Non-pigmented ciliary epithelial cell (primary cell): ENCODE measurements around the gene KAZN.
A peak's percentile ranks its signal among the peaks of the same experiment; 100 is the strongest.
"Not testable (repeated sequence)": the region's sequence is repeated elsewhere in the genome, so short reads cannot be mapped to it uniquely, and the experiment has no call there.

Source experiments
- DNase-seq: peaks from one replicate; pipeline ENCODE4 v3.0.0-alpha.2; 2010; ENCODE audit warnings: low read depth

KAZN gene

GRCh38 chr1:14958249-14959058, 360.0 kb downstream of the KAZN start:
- no peak for DNase-seq

GRCh38 chr1:14959059-14959694, 360.7 kb downstream of the KAZN start:
- no peak for DNase-seq

- no peak for DNase-seq
Observed at GRCh38 chr1:14961661-14962267, 363.3 kb downstream of the KAZN start.

- no peak for DNase-seq
Observed at GRCh38 chr1:14962407-14962806, 363.9 kb downstream of the KAZN start.

GRCh38 chr1:14963791-14964710, 365.6 kb downstream of the KAZN start:
- DNase-seq = not testable (repeated sequence)

- DNase-seq = no peak
Observed at GRCh38 chr1:14964711-14965055, 366.2 kb downstream of the KAZN start.

GRCh38 chr1:14968251-14968851, 369.9 kb downstream of the KAZN start:
- peak; percentile 62 for DNase-seq

GRCh38 chr1:14969006-14969405, 370.5 kb downstream of the KAZN start:
- DNase-seq = no peak

- DNase-seq = peak; percentile 78
Observed at GRCh38 chr1:14970115-14970798, 371.8 kb downstream of the KAZN start.

- no peak for DNase-seq
Observed at GRCh38 chr1:14970799-14971141, 372.3 kb downstream of the KAZN start.

- DNase-seq = no peak
Observed at GRCh38 chr1:14971221-14971620, 372.7 kb downstream of the KAZN start.

- DNase-seq = no peak
Observed at GRCh38 chr1:14972107-14972506, 373.6 kb downstream of the KAZN start.

GRCh38 chr1:14973773-14974172, 375.3 kb downstream of the KAZN start:
- no peak for DNase-seq

GRCh38 chr1:14974361-14974760, 375.9 kb downstream of the KAZN start:
- DNase-seq = no peak

GRCh38 chr1:14975119-14975518, 376.6 kb downstream of the KAZN start:
- DNase-seq = no peak

GRCh38 chr1:14976256-14976655, 377.8 kb downstream of the KAZN start:
- DNase-seq = no peak

- no peak for DNase-seq
Observed at GRCh38 chr1:14977338-14977931, 378.9 kb downstream of the KAZN start.

- no peak for DNase-seq
Observed at GRCh38 chr1:14980621-14981218, 382.2 kb downstream of the KAZN start.

GRCh38 chr1:14982029-14982428, 383.5 kb downstream of the KAZN start:
- DNase-seq = no peak

- no peak for DNase-seq
Observed at GRCh38 chr1:14983277-14983676, 384.8 kb downstream of the KAZN start.

- no peak for DNase-seq
Observed at GRCh38 chr1:14986168-14986567, 387.7 kb downstream of the KAZN start.
